Fibroblast of skin of abdomen (primary cell): ENCODE data around the gene CTNND2.
"Not testable (repeated sequence)": the region's sequence is repeated elsewhere in the genome, so short reads cannot be mapped to it uniquely, and the experiment has no call there.

Source experiments
- DNase-seq: peaks from one replicate; pipeline ENCODE4 v3.0.0-alpha.2; 2013

Gene CTNND2

GRCh38 chr5:11012295-11012694 is 892.0 kb downstream of the CTNND2 start:
- DNase-seq = no peak

- no peak for DNase-seq
These were observed 893.6 kb downstream of the CTNND2 start for GRCh38 chr5:11010429-11011210.

GRCh38 chr5:11009576-11009975 is 894.7 kb downstream of the CTNND2 start:
- no peak for DNase-seq

DNA sequence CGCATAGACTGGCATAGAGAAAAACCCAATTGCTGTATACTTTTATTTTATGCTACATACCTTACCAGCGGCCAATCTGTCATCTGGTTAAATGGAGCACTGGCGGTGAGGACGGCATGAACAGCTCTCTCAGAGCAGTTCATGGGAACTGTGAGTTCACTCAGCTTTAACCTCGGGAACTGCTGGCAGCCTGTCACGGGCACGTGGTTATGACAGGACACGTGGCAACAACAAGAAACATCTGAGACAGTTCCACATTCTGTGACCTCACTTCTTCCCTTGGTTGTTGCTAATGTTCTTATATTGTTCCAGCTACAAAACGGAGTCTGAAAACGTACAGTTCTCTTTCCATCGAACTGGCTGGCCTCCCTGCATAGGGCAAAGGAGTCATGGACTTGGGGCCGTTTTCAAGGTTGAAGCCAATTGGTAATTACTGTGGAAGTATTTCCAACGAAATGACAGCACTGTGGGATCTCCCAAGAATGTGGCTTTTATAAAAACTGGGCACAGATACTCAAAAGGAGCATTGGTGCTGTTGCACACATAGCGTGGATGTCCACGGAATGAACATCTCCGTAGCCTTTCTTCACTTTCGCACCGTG is 896.9 kb downstream of the CTNND2 start:
- DNase-seq = no peak

DNA sequence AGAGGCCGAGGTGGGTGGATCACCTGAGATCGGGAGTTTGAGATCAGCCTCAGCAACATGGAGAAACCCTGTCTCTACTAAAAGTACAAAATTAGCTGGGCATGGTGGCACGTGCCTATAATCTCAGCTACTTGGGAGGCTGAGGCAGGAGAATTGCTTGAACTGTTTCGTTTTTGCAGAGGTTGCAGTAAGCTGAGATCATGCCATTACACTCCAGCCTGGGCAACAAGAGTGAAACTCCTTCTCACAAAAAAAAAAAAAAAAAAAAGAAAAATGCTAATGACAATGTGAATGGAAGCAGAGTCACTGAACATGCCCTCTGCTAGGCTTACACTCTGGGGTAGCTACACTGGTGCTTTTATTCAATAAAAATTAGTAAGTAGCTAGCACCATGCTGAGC is 899.7 kb downstream of the CTNND2 start:
- DNase-seq = not testable (repeated sequence)

GRCh38 chr5:11000515-11001353 is 903.5 kb downstream of the CTNND2 start:
- no peak for DNase-seq

DNA sequence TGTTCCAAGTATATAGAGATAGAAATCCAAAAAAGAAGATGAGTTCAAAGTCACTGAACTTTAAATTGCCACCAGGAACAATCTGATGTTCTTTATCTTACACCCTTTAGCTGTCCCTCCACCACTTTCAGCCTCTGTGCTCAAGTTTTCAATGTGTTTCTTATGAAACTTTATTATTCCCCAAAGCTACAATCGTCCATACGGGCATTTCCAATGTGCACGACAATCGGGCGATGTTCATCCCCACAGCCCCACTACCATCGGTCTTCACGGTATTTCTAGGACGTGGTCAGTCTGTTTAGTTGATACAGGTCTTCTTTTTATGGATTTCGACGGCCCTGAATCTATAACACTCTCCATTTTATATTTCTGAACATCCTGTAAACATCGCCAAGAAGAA is 904.5 kb downstream of the CTNND2 start:
- no peak for DNase-seq

- no peak for DNase-seq
These were observed 908.4 kb downstream of the CTNND2 start for GRCh38 chr5:10995891-10996290.

DNA sequence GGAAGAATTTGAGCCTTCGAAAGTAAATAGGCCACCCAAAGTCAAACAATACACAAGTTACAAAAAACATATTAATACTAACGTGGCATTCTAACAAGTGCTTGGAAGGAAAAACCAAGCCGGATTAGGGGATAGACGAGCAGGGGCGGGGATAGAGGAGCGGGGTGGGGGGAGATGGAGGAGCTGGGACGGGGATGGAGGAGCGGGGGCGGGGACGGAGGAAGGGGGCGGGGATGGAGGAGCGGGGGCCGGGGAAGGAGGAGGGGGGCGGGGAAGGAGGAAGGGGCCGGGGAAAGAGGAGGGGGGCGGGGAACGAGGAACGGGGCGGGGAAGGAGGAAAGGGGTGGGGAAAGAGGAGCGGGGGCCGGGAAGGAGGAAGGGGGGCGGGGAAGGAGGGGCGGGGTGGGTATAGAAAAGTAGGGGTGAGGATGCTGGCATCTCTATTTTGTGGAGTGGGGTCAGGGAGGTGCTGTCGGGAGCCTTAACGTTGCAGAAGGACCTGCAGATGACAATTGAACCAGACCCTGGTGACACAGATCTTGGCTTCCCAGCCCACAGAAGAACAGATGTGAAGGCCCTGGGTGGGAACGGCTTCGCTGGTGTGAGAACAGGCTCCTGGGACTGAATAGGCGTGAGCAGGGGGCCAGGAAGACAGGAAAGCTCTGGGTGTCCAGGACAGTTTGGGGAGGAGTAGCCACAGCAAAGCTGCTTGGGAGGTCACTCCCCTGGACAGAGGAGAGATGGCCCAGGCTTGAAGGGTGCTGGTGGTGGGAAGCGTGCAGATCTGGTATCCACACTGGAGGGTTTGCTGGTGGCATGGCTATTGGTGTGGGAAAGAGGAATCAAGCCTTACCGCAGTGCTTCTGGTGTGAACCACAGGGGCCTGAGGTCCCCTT is 909.9 kb downstream of the CTNND2 start:
- DNase-seq = no peak

DNA sequence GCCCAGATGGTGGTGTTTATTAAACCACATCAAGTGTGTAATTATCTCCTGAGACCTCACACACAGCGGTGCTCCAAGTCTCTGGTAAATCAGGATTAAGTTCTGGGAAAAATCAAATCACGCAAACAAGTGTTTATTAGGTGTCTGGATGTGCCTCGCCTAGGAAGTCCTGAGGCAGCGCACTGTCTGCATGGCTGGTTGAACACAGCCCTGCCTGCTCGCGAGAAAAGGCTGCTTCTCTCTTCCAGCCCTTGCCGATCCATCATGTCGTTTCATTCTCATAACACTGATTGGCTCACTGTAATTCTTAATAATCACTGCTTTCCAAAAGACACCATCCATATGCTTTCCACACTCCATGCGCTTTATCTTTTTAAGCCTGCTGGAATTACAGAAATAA is 913.6 kb downstream of the CTNND2 start:
- no peak for DNase-seq

GRCh38 chr5:10989577-10990263 is 914.5 kb downstream of the CTNND2 start:
- no peak for DNase-seq

GRCh38 chr5:10988622-10989021 is 915.6 kb downstream of the CTNND2 start:
- DNase-seq = no peak

DNA sequence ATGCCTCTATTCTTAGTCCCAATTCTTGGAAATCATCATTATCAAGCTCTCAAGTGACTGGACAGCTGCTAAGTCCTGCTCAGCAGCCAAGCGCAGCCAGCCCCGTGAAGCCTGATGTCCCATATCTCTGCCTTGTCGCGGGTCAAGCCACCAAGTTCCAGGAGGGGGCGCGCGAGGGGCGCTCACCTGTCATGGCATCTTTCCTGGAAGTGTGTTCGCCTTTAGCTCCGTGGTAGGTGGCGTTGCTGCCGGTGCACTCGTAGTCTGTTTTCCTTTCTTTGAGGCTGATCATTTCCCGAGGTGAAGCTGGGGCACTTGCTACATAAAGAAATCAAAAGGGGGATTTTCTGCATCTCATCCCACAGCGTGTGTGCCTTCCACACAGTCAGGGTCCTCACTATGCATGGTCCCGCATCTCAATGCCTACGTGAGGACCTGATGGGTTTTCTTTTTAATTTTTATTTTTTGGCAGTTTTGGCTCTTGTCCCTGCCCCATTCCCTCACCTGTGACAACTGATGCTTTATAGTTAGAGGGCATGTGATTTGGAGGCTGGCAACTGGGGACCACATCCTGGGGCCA is 916.2 kb downstream of the CTNND2 start:
- peak; percentile 2 for DNase-seq

GRCh38 chr5:10987276-10987924 is 916.8 kb downstream of the CTNND2 start:
- DNase-seq = no peak

DNA sequence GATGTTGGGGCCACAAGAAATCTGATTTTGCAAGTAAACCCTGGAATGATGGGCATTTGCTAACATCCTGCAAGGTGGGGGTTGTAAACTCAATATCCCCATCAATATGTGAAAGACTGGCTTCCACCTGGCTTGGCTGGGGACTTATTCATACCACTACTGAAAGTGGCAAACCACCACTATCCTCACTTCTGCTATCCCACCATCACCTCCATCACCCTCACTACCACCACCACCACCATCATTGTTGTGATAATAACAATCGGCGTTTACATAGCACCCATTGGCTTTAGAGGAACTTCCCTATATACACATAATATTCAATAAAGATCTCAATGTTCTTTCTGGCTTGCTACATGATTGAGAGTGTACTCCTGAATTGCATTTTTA is 918.5 kb downstream of the CTNND2 start:
- no peak for DNase-seq

- DNase-seq = no peak
These were observed 919.0 kb downstream of the CTNND2 start for GRCh38 chr5:10985091-10985720.

GRCh38 chr5:10984021-10984715 is 920.1 kb downstream of the CTNND2 start:
- DNase-seq = no peak

- no peak for DNase-seq
These were observed 921.6 kb downstream of the CTNND2 start for GRCh38 chr5:10982626-10983025.

DNA sequence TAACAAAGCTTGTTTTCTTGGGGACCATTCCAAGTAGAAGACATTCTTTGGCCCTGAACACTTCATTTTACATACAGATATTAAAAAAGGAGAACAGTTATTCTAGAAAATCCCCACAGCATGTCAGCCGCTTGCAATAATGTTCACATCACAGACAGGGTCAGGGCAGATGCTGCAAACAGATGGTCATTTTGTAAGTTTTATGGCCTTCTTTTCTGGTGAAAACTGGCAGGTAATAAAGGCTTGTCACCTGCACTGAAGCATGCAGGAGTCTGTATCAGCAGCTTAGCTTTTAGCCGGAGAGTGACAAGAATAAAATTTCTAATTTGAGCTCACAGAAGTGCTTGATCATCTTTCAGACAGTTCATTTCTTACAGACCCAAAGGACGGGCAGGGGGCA is 922.3 kb downstream of the CTNND2 start:
- no peak for DNase-seq

DNA sequence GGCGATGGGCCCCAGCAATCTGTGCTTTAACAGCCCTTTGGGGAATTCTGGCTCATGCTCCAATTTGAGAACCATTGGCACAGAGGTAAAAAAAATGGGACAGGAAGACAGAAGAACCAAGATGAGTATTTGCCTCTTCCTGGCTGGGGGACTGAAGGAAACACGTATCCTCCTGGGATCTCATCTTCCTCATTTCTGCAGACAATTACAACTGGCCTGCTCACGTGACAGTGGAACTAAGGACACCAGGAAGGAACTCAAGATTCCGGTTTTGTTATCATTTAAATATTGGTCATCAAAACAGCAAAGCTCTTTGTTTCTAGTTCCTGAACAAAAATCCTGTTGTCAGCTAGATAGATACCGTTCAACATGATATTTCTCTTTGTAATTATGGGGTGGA is 927.2 kb downstream of the CTNND2 start:
- DNase-seq = no peak
